Stimulated activated CD8-positive, alpha-beta memory T cell treated with anti-CD3 and anti-CD28 coated beads, Interleukin-15, amount 100 ng/mL, for 1 hour (primary cell): ENCODE measurements around the gene S1PR3.

Experiments used
- DNase-seq: peaks from one replicate; pipeline ENCODE4 v3.0.0-alpha.2; 2020; ENCODE audit warnings: low read depth

S1PR3 gene

GRCh38 chr9:89009546-89009840, 18.2 kb downstream of the S1PR3 start:
- no peak for DNase-seq

- DNase-seq: no peak
These were observed 18.8 kb downstream of the S1PR3 start for GRCh38 chr9:89010056-89010455.

- DNase-seq: no peak
These were observed 19.4 kb downstream of the S1PR3 start for GRCh38 chr9:89010526-89011111.

- DNase-seq: no peak
These were observed 20.4 kb downstream of the S1PR3 start for GRCh38 chr9:89011683-89012082.

- DNase-seq: no peak
These were observed 21.2 kb downstream of the S1PR3 start for GRCh38 chr9:89012294-89013042.

- DNase-seq: no peak
These were observed 22.4 kb downstream of the S1PR3 start for GRCh38 chr9:89013660-89014059.

GRCh38 chr9:89014153-89014552, 22.9 kb downstream of the S1PR3 start:
- no peak for DNase-seq

GRCh38 chr9:89015336-89015735, 24.1 kb downstream of the S1PR3 start:
- DNase-seq: no peak

GRCh38 chr9:89020754-89021153, 29.5 kb downstream of the S1PR3 start:
- DNase-seq: no peak

- DNase-seq: no peak
These were observed 30.0 kb downstream of the S1PR3 start for GRCh38 chr9:89021154-89021803.

GRCh38 chr9:89022001-89022759, 30.9 kb downstream of the S1PR3 start:
- DNase-seq: no peak

- DNase-seq: no peak
These were observed 31.6 kb downstream of the S1PR3 start for GRCh38 chr9:89022902-89023301.

GRCh38 chr9:89023740-89024139, 32.5 kb downstream of the S1PR3 start:
- DNase-seq: no peak

GRCh38 chr9:89024727-89025126, 33.5 kb downstream of the S1PR3 start:
- no peak for DNase-seq

- no peak for DNase-seq
These were observed 34.3 kb downstream of the S1PR3 start for GRCh38 chr9:89025553-89025952.

- DNase-seq: no peak
These were observed 35.6 kb downstream of the S1PR3 start for GRCh38 chr9:89026876-89027275.

GRCh38 chr9:89029788-89030187, 38.5 kb downstream of the S1PR3 start:
- no peak for DNase-seq

GRCh38 chr9:89032173-89032572, 40.9 kb downstream of the S1PR3 start:
- DNase-seq: no peak

- DNase-seq: no peak
These were observed 41.4 kb downstream of the S1PR3 start for GRCh38 chr9:89032661-89033060.

- no peak for DNase-seq
These were observed 45.1 kb downstream of the S1PR3 start for GRCh38 chr9:89036383-89036782.

- DNase-seq: no peak
These were observed 45.6 kb downstream of the S1PR3 start for GRCh38 chr9:89036891-89037290.

- DNase-seq: no peak
These were observed 46.1 kb downstream of the S1PR3 start for GRCh38 chr9:89037346-89037745.

GRCh38 chr9:89037891-89038290, 46.6 kb downstream of the S1PR3 start:
- no peak for DNase-seq
